ENCODE measurements around the gene BANK1.

DNA sequence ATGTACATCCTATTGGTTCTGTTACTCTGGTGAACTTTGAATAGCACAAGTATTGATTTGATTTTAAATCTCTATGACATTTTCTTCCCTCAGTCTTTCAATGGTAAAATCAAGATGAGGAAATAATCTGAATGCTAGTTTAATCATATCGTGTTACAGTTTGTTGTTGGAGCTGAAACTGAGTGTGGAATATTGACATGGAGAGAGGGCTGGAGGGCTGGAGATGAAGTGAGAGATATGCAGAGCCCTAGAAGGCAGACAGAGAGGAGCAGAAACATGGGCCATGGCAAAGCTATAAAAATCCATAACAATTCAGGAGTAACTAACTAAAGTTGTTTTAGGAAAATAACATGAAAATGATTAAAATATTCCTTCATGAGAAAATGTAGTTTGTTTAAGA, 141.1 kb downstream of the BANK1 start:
- TF ChIP-seq, protein P1, sequence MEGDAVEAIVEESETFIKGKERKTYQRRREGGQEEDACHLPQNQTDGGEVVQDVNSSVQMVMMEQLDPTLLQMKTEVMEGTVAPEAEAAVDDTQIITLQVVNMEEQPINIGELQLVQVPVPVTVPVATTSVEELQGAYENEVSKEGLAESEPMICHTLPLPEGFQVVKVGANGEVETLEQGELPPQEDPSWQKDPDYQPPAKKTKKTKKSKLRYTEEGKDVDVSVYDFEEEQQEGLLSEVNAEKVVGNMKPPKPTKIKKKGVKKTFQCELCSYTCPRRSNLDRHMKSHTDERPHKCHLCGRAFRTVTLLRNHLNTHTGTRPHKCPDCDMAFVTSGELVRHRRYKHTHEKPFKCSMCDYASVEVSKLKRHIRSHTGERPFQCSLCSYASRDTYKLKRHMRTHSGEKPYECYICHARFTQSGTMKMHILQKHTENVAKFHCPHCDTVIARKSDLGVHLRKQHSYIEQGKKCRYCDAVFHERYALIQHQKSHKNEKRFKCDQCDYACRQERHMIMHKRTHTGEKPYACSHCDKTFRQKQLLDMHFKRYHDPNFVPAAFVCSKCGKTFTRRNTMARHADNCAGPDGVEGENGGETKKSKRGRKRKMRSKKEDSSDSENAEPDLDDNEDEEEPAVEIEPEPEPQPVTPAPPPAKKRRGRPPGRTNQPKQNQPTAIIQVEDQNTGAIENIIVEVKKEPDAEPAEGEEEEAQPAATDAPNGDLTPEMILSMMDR (IDR thresholded peaks at IDR 0.05): no peak
- TF ChIP-seq POLR2AphosphoS5 (IDR thresholded peaks at IDR 0.05) (no peak), POLR2A (IDR thresholded peaks at IDR 0.05) (no peak)

Measured in breast epithelium (tissue), 3 donors.